GM21447 (cell line): ENCODE data around the gene BCKDHB.
"Not testable (repeated sequence)": the region's sequence is repeated elsewhere in the genome, so short reads cannot be mapped to it uniquely, and the experiment has no call there.

Experiments used
- ATAC-seq: cut with Tn5 transposase; IDR thresholded peaks from one replicate; pipeline ENCODE4 v1.9.1; 2021; ENCODE audit not compliant: unreplicated experiment

Gene BCKDHB

DNA sequence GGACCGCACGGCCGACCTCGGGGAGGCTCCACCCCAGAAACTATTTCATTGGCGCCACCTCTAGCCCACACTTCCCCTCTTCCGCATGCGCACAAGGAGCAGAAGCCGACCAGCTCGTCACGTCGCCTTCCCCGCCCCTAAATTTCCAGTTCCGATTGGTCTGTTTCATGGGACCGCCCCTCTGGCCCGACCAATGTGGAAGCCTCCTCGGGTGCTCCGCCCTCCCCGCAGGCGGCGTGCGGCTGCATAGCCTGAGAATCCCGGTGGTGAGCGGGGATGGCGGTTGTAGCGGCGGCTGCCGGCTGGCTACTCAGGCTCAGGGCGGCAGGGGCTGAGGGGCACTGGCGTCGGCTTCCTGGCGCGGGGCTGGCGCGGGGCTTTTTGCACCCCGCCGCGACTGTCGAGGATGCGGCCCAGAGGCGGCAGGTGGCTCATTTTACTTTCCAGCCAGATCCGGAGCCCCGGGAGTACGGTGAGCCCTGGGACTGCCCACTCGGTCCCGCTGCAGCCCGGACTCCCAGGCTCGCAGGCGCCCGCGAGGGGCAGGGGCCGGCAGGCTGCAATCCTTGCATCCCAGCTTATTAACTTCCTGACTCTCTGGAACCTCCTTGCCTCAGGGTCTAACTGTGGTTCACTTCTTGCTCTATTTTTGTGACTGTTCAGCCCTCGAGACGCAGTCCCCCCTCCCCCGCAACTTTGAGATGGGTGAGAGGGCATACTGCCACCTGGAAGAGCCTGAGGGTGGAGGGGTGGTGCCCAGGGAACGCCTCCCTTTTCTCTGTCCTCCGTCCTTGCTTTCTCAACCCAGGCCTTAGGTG lies at the start of gene BCKDHB:
Gene BCKDHB (plus strand): TSS at position 254 of the 818 bp plus-strand sequence. CDS start 23 bp downstream, at position 277.
- ATAC-seq, result peak; percentile 99

DNA sequence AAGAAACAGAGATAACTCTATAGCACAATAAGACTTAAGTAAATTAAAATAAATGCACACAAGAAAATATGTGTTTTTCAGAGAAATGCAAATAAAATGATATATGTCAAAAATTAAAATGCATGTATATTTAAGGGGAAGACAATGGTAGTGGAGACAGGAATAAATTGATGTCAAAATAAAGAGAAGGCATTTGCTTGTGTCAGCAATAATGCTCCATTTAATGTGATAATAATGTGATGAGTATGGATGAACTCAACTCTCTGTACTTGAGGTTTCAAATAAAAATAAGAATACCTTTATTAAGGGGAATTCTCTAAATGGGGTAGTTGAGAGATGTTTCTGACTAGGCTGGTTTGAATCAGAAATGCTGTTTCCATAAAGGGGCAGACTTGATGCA lies 45.7 kb upstream of the BCKDHB start:
- ATAC-seq, result no peak

GRCh38 chr6:80068146-80068545 lies 38.3 kb upstream of the BCKDHB start:
- not testable (repeated sequence) for ATAC-seq

DNA sequence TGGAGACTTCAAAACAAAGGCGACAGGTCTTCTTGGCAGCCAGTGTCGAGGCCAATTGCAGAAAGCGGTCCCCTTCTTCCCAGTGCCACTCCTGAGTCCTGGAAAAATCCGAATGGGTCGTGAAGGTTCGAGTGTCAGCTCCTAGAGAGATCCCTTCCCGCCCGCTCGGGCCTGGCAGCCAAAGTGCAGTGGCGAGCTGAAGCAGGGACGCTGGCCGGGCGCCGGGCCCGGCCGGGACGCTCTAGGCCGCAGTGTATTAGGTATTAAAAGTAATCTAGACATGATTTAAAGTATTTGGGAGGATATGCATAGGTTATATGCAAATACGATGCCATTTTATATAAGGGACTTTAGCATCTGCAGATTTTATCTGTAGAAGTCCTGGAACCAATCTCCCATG lies 36.0 kb upstream of the BCKDHB start:
- ATAC-seq, result not testable (repeated sequence)

DNA sequence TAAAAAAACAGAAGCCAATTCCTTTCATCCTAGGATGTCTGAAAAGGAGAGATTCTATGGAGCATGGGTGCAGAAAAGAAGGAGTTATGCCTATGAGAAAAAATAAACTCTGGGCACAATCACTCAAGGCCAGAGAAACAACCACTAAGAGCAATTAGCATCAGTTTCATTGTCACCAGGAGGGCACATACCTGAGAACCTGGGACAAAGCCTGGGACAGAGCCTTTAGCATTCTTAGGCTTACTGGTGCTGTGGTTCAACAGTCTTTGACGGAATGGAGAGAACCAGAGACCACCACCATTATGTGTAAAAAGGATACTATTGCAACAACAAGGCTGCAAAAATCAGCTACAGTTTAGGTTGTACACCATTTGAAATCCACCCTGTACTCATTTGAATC lies 29.4 kb upstream of the BCKDHB start:
- ATAC-seq, result no peak

DNA sequence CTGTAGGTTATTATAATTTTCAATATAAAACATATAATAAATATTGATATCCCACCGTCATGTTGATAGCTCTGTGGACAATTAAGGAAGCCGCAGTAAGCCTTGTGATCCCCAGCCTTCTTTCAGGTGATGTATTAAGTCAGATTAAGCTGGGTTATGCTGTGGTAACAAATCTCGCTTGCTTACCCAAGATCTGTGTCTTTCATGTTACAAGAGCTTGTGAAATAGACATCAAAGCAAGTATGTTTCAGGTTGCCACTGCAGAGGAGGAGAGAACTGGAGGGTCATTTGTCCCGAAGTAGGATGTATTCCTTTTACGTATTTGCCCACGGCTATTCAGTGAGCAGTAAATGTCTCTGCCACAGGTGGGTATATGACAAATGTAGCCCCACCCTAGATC lies 17.8 kb upstream of the BCKDHB start:
- no peak for ATAC-seq

- ATAC-seq, result no peak
These were observed 15.0 kb upstream of the BCKDHB start for GRCh38 chr6:80091506-80091905.

DNA sequence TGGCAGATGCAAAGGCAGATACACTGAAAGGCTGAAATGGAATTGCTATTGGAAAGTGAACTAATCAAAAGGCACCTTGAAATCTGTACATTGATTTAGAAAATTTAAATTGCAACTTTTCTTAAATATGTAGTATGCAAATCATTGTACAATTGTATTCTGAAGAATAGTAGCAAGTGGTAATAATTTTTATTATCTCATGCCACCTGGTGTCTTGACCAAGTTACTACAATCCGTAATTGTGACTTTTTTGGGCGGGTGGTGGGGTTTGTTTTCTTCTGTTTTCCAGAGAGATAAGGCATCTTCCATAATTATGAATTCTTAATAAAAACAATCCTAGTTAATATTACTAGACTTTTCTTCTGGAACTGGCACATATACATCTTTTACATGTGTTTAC lies 12.5 kb upstream of the BCKDHB start:
- ATAC-seq, result peak; percentile 51

GRCh38 chr6:80095600-80095999 lies 10.9 kb upstream of the BCKDHB start:
- ATAC-seq, result no peak

DNA sequence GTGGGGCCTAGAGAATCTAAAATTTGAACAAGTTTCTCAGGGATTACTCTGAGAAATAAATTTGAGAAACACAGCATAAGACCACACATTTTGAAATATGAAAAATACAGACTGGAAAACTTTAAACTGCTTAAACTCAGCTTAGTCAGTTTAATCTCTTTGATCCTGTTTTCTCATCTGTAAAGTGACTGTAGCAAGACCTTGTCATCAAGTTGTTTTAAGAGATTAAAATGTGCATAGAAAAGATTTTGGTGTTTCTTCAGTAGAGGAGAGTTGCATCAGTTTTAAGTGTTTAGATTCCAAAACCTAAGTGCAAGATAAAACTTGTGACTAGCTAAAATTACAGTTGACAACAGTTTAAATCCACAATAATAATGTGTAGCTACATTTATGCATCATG lies 8.1 kb upstream of the BCKDHB start:
- no peak for ATAC-seq

GRCh38 chr6:80104520-80104919 lies 2.0 kb upstream of the BCKDHB start:
- no peak for ATAC-seq

GRCh38 chr6:80105972-80106417 lies 476 bp upstream of the BCKDHB start:
- no peak for ATAC-seq

GRCh38 chr6:80122576-80122975 lies 16.1 kb downstream of the BCKDHB start:
- ATAC-seq, result not testable (repeated sequence)

DNA sequence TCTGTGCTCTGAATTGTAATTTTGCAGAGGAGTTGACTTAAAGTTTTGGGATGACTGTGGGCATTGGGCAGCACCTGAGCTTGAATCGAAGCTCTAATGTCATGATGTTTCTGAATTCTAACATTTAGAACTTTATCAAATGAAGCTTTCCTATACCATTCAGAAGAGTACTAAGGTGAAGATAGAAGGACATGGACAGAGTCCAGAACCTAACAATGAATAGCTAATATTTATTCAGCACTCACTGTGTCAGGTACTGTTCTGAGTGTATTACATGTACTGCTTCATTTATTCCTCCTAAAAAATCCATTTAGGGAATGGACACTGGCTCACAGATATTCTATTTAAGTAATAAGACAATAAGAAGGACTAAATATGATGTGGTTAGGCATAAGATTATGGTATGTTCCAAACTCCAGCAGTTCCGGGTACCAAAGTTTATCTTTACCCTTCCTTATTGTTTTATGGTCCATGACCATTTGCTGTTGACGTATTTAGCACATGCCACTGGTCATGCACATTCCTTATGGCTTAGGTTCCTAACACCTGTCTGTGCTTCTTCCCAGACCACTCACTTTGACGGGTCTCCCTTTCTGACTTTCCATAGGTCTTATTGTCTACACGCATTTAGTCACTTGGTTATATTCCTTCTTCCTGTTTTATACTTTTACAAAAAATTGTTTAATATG lies 20.3 kb downstream of the BCKDHB start:
- no peak for ATAC-seq

DNA sequence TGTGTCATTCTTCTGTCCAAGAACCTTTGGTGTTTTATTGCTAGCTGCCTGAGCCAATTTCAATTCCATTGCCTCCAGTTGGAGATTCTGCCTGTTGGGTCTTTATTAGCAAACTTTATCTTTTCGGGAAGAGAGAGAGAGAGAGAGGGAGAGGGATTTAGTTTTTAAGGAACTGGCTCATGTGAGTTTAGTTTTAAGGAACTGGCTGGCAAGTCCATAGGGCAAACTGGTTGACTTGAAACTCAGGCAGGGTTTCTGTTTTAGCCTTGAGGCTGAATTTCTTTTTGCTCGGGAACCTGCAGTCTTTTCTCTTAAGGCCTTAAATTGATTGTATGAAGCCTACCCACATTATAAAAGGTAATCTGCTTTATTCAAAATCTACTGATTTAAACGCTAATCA lies 23.0 kb downstream of the BCKDHB start:
- ATAC-seq, result no peak

- ATAC-seq, result no peak
These were observed 26.5 kb downstream of the BCKDHB start for GRCh38 chr6:80133020-80133419.

GRCh38 chr6:80134065-80134464 lies 27.6 kb downstream of the BCKDHB start:
- ATAC-seq, result no peak

- ATAC-seq, result no peak
These were observed 36.1 kb downstream of the BCKDHB start for GRCh38 chr6:80142586-80142985.

GRCh38 chr6:80143419-80143937 lies 37.0 kb downstream of the BCKDHB start:
- ATAC-seq, result no peak

GRCh38 chr6:80144753-80145315 lies 38.4 kb downstream of the BCKDHB start:
- ATAC-seq, result no peak

DNA sequence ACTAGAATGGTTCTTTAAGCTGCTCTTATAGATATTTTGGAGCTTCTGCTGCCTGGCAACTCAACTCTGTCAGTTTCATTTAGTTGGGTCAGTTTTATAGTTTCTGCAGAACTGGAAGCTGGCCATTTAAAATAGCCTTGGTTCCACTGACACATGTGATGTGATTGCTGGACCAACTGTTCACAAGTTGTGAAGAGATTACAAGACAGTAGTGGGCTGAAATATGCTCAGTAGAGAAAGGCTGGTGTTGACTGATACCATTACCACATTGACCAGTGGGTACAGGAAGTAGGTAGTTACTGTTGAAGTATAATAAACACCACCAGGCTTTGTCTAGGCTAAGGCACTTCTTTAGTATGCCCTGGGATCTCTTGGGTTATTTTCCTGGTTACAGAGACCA lies 39.0 kb downstream of the BCKDHB start:
- ATAC-seq, result peak; percentile 82

DNA sequence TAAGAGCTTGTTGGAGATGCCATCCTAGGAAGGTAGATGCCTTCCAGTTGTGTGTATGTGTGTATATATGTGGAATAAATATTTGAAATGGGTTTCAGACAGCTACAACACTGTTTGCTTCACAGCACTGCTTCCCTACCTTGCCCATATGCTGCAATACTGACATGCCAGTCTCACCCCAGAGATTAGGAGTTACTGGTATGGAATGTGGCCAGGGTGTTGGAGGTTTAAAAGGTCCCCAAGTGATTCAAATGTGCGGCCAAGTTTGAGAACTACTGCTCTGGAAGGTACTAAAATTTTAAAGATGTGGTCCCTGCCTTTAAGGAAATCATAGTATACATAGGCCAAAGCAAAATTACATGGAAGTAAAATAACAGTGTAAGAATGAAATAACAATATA lies 39.5 kb downstream of the BCKDHB start:
- ATAC-seq, result no peak
